PC-3 (cell line): ENCODE measurements around the gene ZNF462. TPM values are rescaled to one million over a fixed set of nuclear protein-coding genes. Genes with fewer than 3 reads are reported as not detected.

Source experiments
- ATAC-seq: fragments of 200-7000 bp; cut with Tn5 transposase; 2 replicates; pipeline ENCODE4 v1.9.1; 2020; ENCODE audit warnings: mild to moderate bottlenecking, moderate library complexity
- BruUV-seq: library from RNA; stranded (reverse); fragments of 400-500 nt; replicated peaks from 2 replicates; lab custom pipeline; 2021; lab: Mats Ljungman, UMichigan
- CTCF ChIA-PET: fragments of 300-600 bp; sonication (Branson Sonifier 250); formaldehyde crosslinking; loops from one replicate; lab custom pipeline; 2022; ENCODE audit warnings: antibody characterized with exemption; lab: Charles Lee
- POLR2A ChIA-PET: fragments of 300-600 bp; sonication (Branson Sonifier 250); formaldehyde crosslinking; loops from one replicate; lab custom pipeline; 2022; ENCODE audit warnings: antibody characterized with exemption; ENCODE audit not compliant: unreplicated experiment; lab: Charles Lee
- DNase-seq: peaks from one replicate; pipeline ENCODE4 v3.0.0-alpha.2; 2015
- H2AFZ ChIP-seq: fragments of 300-600 bp; sonication (generic); 2 replicates; pipeline ENCODE4 v1.6.0; 2016; ENCODE audit warnings: antibody characterized with exemption, low read length
- H3F3A ChIP-seq: fragments of 300-600 bp; sonication (generic); one replicate; pipeline ENCODE4 v1.6.0; 2017; ENCODE audit warnings: antibody characterized with exemption, low read length, control low read depth, mild to moderate bottlenecking; ENCODE audit not compliant: unreplicated experiment
- H3K27ac ChIP-seq: fragments of 300-600 bp; sonication (generic); 2 replicates; pipeline ENCODE4 v1.5.1; 2016; ENCODE audit warnings: mild to moderate bottlenecking, low read length
- H3K27me3 ChIP-seq: fragments of 300-600 bp; sonication (generic); 2 replicates; pipeline ENCODE4 v1.6.1; 2016; ENCODE audit warnings: low read length, mixed read lengths
- H3K36me3 ChIP-seq: fragments of 300-600 bp; sonication (generic); 2 replicates; pipeline ENCODE4 v1.6.1; 2016; ENCODE audit warnings: low read depth, mixed run types, low read length, mixed read lengths
- H3K4me1 ChIP-seq: fragments of 300-600 bp; sonication (generic); 2 replicates; pipeline ENCODE4 v1.5.1; 2016; ENCODE audit warnings: low read length; ENCODE audit not compliant: insufficient read depth
- H3K4me2 ChIP-seq: fragments of 300-600 bp; sonication (generic); 2 replicates; pipeline ENCODE4 v1.6.0; 2016; ENCODE audit warnings: low read length
- H3K4me3 ChIP-seq: fragments of 300-600 bp; sonication (generic); 2 replicates; pipeline ENCODE4 v1.5.1; 2016; ENCODE audit warnings: mild to moderate bottlenecking, low read length, mixed read lengths
- H3K79me2 ChIP-seq: fragments of 300-600 bp; sonication (generic); 2 replicates; pipeline ENCODE4 v1.6.1; 2017; ENCODE audit warnings: low read length, mixed read lengths
- H3K9ac ChIP-seq: fragments of 300-600 bp; sonication (generic); 2 replicates; pipeline ENCODE4 v1.6.0; 2016; ENCODE audit warnings: mild to moderate bottlenecking, low read length
- H3K9me2 ChIP-seq: fragments of 300-600 bp; sonication (generic); replicated peaks from 2 replicates; pipeline ENCODE4 v1.6.1; 2016; ENCODE audit warnings: mixed run types, low read length, mixed read lengths
- H3K9me3 ChIP-seq: fragments of 300-600 bp; sonication (generic); 2 replicates; pipeline ENCODE4 v1.6.1; 2016; ENCODE audit warnings: low read length, mixed read lengths
- H4K20me1 ChIP-seq: fragments of 300-600 bp; sonication (generic); 2 replicates; pipeline ENCODE4 v1.6.1; 2016; ENCODE audit warnings: low read length, mixed read lengths
- EZH2 ChIP-seq: fragments of 300-600 bp; sonication (generic); IDR thresholded peaks from one replicate; pipeline ENCODE4 v1.6.1; 2017; ENCODE audit warnings: antibody characterized with exemption, mild to moderate bottlenecking, low read length; ENCODE audit not compliant: unreplicated experiment
- EZH2phosphoT487 ChIP-seq: fragments of 300-600 bp; sonication (generic); IDR thresholded peaks from 2 replicates; pipeline ENCODE4 v1.6.1; 2018; ENCODE audit warnings: mild to moderate bottlenecking, antibody characterized with exemption, low read length, borderline replicate concordance
- intact Hi-C: fragments of 100-400 bp; cut with micrococcal nuclease; formaldehyde crosslinking; loops from 2 replicates; pipeline ENCODE4 v1.9.0; 2023
- total RNA-seq: library from RNA; depleted of rRNA; stranded (reverse); fragments of >200 nt; gene quantifications from 2 replicates; pipeline ENCODE4 v1.2.3, GENCODE V29; 2014
- TF ChIP-seq, protein P1 (sequence below): fragments of 300-600 bp; sonication (generic); conservative IDR thresholded peaks from 2 replicates; pipeline ENCODE4 v1.5.1; 2017; ENCODE audit warnings: antibody characterized with exemption, low read depth, mild to moderate bottlenecking, low read length

The ZNF462 gene
- total RNA-seq, 1 experiment from 2014 or later, result 21.2 TPM

- H3K27me3 ChIP-seq, result no peaks in the 10 kb centered on the region
- H2AFZ ChIP-seq, result no peak overlapping the region
- POLR2A ChIA-PET, result no interaction called here
- BruUV-seq, result no TSS peak
- 0 out of 2 replicates have a peak, but pooled peaks cover 7% of the 10 kb centered on the region for H3K36me3 ChIP-seq
- H3K4me1 ChIP-seq, result peaks cover 20% of the 10 kb centered on the region; the same call in 1 of the 2 replicates
- peaks cover 4% of the 10 kb centered on the region; the same call in 1 of the 2 replicates for H4K20me1 ChIP-seq
- no peak overlapping the region for H3K27ac ChIP-seq
- no peak overlapping the region for H3K4me2 ChIP-seq
- DNase-seq (no peak), ATAC-seq (no peak)
- no peaks in the 10 kb centered on the region for H3K9me3 ChIP-seq
- H3K9ac ChIP-seq, result no peak overlapping the region
- no peaks in the 10 kb centered on the region for H3K9me2 ChIP-seq
- CTCF ChIA-PET, result no interaction called here
- peaks cover 100% of the 10 kb centered on the region for H3K79me2 ChIP-seq
- no peaks in the 10 kb centered on the region for H3F3A ChIP-seq
- TF ChIP-seq EZH2 (no peak), EZH2phosphoT487 (no peak)
- TF ChIP-seq, protein P1, sequence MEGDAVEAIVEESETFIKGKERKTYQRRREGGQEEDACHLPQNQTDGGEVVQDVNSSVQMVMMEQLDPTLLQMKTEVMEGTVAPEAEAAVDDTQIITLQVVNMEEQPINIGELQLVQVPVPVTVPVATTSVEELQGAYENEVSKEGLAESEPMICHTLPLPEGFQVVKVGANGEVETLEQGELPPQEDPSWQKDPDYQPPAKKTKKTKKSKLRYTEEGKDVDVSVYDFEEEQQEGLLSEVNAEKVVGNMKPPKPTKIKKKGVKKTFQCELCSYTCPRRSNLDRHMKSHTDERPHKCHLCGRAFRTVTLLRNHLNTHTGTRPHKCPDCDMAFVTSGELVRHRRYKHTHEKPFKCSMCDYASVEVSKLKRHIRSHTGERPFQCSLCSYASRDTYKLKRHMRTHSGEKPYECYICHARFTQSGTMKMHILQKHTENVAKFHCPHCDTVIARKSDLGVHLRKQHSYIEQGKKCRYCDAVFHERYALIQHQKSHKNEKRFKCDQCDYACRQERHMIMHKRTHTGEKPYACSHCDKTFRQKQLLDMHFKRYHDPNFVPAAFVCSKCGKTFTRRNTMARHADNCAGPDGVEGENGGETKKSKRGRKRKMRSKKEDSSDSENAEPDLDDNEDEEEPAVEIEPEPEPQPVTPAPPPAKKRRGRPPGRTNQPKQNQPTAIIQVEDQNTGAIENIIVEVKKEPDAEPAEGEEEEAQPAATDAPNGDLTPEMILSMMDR, result no peak
- no peak overlapping the region for H3K4me3 ChIP-seq
- intact Hi-C loops, result no loop called here
These were observed 9.7 kb downstream of the ZNF462 start for GRCh38 chr9:106872641-106873040.

- no peaks in the 10 kb centered on the region for H3F3A ChIP-seq
- no peak overlapping the region for H2AFZ ChIP-seq
- no peak overlapping the region for H3K9ac ChIP-seq
- no TSS peak for BruUV-seq
- TF ChIP-seq, protein P1, result no peak
- TF ChIP-seq EZH2phosphoT487 (no peak), EZH2 (no peak)
- ChIA-PET POLR2A (no interaction called here), CTCF (no interaction called here)
- H3K79me2 ChIP-seq, result peaks cover 100% of the 10 kb centered on the region
- intact Hi-C loops, result no loop called here
- no peaks in the 10 kb centered on the region for H3K9me2 ChIP-seq
- no peak overlapping the region for H3K4me2 ChIP-seq
- no peaks in the 10 kb centered on the region for H3K27me3 ChIP-seq
- DNase-seq (no peak), ATAC-seq (no peak)
- H3K27ac ChIP-seq, result no peak overlapping the region
- H4K20me1 ChIP-seq, result peaks cover 4% of the 10 kb centered on the region; the same call in 1 of the 2 replicates
- no peak overlapping the region for H3K4me3 ChIP-seq
- H3K4me1 ChIP-seq, result peaks cover 23% of the 10 kb centered on the region; the same call in 1 of the 2 replicates
- no peaks in the 10 kb centered on the region for H3K9me3 ChIP-seq
- H3K36me3 ChIP-seq, result 0 out of 2 replicates have a peak, but pooled peaks cover 5% of the 10 kb centered on the region
These were observed 11.1 kb downstream of the ZNF462 start for GRCh38 chr9:106874031-106874430.

DNA sequence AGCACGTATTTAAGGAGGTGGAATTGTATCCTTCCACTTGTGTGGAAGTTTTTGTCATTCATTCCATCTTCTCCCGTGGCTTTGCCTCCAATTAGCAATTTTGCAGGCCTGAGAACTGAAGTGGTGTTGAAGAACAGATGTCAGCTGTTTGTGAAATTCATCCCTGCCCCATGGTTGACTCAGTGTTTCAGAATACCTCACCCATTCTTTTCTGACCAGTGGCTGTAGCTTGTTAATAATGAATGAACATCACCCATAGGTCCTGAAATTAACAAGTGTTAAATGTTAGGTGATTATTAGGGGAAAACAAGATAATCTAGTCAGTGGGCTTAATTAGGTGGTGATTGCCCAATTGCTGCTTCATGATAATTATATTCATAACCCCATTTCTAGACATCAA is 11.7 kb downstream of the ZNF462 start:
- H3K27me3 ChIP-seq, result no peaks in the 10 kb centered on the region
- H2AFZ ChIP-seq, result no peak overlapping the region
- H3K27ac ChIP-seq, result no peak overlapping the region
- H3K9me3 ChIP-seq, result no peaks in the 10 kb centered on the region
- no peak overlapping the region for H3K4me2 ChIP-seq
- H3K79me2 ChIP-seq, result peaks cover 99% of the 10 kb centered on the region
- ChIA-PET POLR2A (no interaction called here), CTCF (no interaction called here)
- H3F3A ChIP-seq, result no peaks in the 10 kb centered on the region
- DNase-seq (no peak), ATAC-seq (no peak)
- H3K4me3 ChIP-seq, result no peak overlapping the region
- peaks cover 8% of the 10 kb centered on the region; the same call in 1 of the 2 replicates for H4K20me1 ChIP-seq
- H3K9me2 ChIP-seq, result no peaks in the 10 kb centered on the region
- BruUV-seq, result no TSS peak
- no peak for TF ChIP-seq EZH2phosphoT487
- no peak for TF ChIP-seq EZH2
- TF ChIP-seq, protein P1, result no peak
- H3K4me1 ChIP-seq, result peaks cover 20% of the 10 kb centered on the region; the same call in 1 of the 2 replicates
- intact Hi-C loops, result no loop called here
- no peak overlapping the region for H3K9ac ChIP-seq
- H3K36me3 ChIP-seq, result peaks cover 7% of the 10 kb centered on the region; the same call in 1 of the 2 replicates
